ENCODE results near the gene CBL.
"Not testable (repeated sequence)": the region's sequence is repeated elsewhere in the genome, so short reads cannot be mapped to it uniquely, and the experiment has no call there.

CBL gene

DNA sequence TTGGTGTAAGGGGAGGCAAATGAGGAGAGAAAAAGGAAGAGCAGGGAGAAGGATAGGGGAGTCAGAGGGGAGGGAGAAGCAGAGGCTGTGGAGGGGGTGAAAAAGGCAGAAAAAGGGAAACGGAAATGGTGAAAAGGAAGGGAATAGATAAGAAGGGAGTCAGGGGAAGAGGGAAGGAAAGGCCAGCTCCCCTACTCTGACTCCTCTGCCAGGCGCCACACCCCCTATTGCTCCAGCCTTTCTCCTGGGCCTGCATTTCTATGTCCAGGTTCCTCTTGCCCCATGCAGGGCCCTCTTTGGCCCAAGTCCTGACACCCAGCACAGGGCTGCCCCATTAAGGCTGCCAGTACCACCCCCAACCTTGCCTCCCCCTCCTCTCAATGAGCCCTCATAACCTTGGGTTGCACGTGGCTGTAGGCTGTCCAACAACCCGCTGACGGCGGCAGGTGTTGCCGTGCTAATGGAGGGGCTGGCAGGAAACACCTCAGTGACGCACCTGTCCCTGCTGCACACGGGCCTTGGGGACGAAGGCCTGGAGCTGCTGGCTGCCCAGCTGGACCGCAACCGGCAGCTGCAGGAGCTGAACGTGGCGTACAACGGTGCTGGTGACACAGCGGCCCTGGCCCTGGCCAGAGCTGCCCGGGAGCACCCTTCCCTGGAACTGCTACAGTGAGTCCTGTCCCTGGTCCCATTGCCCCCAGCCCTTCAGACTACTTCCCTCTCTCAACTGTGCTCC, 24.3 kb upstream of the CBL start:
- no peaks in the 10 kb centered on the region for H4K20me1 ChIP-seq (ENCODE audit: insufficient read depth, low read length, poor library complexity, severe bottlenecking)
- no peaks in the 10 kb centered on the region for H3K79me2 ChIP-seq (ENCODE audit: insufficient read depth, low read length)
- H2AFZ ChIP-seq (ENCODE audit: low read length), result no peak overlapping the region
- H3K4me2 ChIP-seq (ENCODE audit: low read depth, low read length, poor library complexity, severe bottlenecking), result no peak overlapping the region
- H3K4me3 ChIP-seq (ENCODE audit: low read length, poor library complexity, severe bottlenecking), result no peak overlapping the region
- no peak for TF ChIP-seq EZH2phosphoT487 (IDR thresholded peaks at IDR 0.05; ENCODE audit: borderline replicate concordance)
- no peak for TF ChIP-seq CTCF (conservative IDR thresholded peaks at IDR 0.05; ENCODE audit: low read length)
- no peak overlapping the region for H3K9ac ChIP-seq (ENCODE audit: low read depth, low read length, poor library complexity, severe bottlenecking)
- no peaks in the 10 kb centered on the region for H3K27me3 ChIP-seq (ENCODE audit: insufficient read depth, low read length, poor library complexity, severe bottlenecking)
- no peaks in the 10 kb centered on the region for H3K36me3 ChIP-seq (ENCODE audit: insufficient read depth, low read length)
- H3K9me3 ChIP-seq (ENCODE audit: insufficient read depth, low read depth, low read length), result no peaks in the 10 kb centered on the region
- H3K9me2 ChIP-seq (replicated peaks; ENCODE audit: low read depth, low read length), result no peaks in the 10 kb centered on the region
- H3K4me1 ChIP-seq (ENCODE audit: insufficient read depth, low read length, poor library complexity, severe bottlenecking), result peaks cover 16% of the 10 kb centered on the region
- H3F3A ChIP-seq (ENCODE audit: low read depth), result no peaks in the 10 kb centered on the region

- H2AFZ ChIP-seq (ENCODE audit: low read length); H3K4me1 ChIP-seq (ENCODE audit: insufficient read depth, low read length, poor library complexity, severe bottlenecking); H3K9me3 ChIP-seq (ENCODE audit: insufficient read depth, low read depth, low read length); H3K4me3 ChIP-seq (ENCODE audit: low read length, poor library complexity, severe bottlenecking); H4K20me1 ChIP-seq (ENCODE audit: insufficient read depth, low read length, poor library complexity, severe bottlenecking); H3K27me3 ChIP-seq (ENCODE audit: insufficient read depth, low read length, poor library complexity, severe bottlenecking); H3K36me3 ChIP-seq (ENCODE audit: insufficient read depth, low read length); H3K4me2 ChIP-seq (ENCODE audit: low read depth, low read length, poor library complexity, severe bottlenecking); H3F3A ChIP-seq (ENCODE audit: low read depth); H3K9me2 ChIP-seq (replicated peaks; ENCODE audit: low read depth, low read length); H3K9ac ChIP-seq (ENCODE audit: low read depth, low read length, poor library complexity, severe bottlenecking); H3K79me2 ChIP-seq (ENCODE audit: insufficient read depth, low read length): not testable (repeated sequence)
Measured at GRCh38 chr11:119184399-119184798, 21.7 kb upstream of the CBL start.

DNA sequence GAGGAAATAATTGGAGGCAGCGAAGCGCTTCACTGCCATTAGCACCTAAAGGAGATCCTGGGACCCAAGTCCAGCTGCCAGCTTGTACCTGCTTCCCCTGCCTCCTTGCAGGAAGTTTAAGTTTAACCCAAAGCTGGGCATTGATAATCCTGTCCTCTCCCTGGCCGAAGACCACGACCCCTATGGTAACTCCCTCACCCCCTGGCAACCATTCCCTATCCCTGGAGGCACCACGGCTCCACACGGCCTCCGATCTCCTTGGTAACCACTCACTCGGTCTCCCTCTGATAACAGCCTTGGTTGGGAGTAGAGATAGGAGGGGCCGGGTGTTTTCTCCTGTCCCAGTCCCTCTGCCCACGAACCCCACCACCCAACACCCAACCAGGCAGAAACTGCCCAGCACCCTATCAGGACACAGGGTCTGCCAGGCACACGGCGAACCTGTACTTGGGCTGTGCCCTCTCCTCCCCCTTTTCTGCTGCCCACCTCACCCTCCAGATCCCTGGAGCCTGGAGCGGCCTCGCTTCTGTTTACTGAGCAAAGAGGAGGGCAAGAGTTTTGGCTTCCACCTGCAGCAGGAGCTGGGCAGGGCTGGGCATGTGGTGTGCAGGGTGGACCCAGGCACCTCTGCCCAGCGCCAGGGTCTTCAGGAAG, 20.0 kb upstream of the CBL start:
- no peaks in the 10 kb centered on the region for H3K36me3 ChIP-seq (ENCODE audit: insufficient read depth, low read length)
- H3K4me3 ChIP-seq (ENCODE audit: low read length, poor library complexity, severe bottlenecking), result no peak overlapping the region
- no peaks in the 10 kb centered on the region for H3K4me1 ChIP-seq (ENCODE audit: insufficient read depth, low read length, poor library complexity, severe bottlenecking)
- H4K20me1 ChIP-seq (ENCODE audit: insufficient read depth, low read length, poor library complexity, severe bottlenecking), result no peaks in the 10 kb centered on the region
- no peaks in the 10 kb centered on the region for H3K79me2 ChIP-seq (ENCODE audit: insufficient read depth, low read length)
- H3F3A ChIP-seq (ENCODE audit: low read depth), result no peaks in the 10 kb centered on the region
- H3K4me2 ChIP-seq (ENCODE audit: low read depth, low read length, poor library complexity, severe bottlenecking), result no peak overlapping the region
- H3K9me3 ChIP-seq (ENCODE audit: insufficient read depth, low read depth, low read length), result no peaks in the 10 kb centered on the region
- no peaks in the 10 kb centered on the region for H3K27me3 ChIP-seq (ENCODE audit: insufficient read depth, low read length, poor library complexity, severe bottlenecking)
- no peak for TF ChIP-seq EZH2phosphoT487 (IDR thresholded peaks at IDR 0.05; ENCODE audit: borderline replicate concordance)
- no peak for TF ChIP-seq CTCF (conservative IDR thresholded peaks at IDR 0.05; ENCODE audit: low read length)
- no peak overlapping the region for H2AFZ ChIP-seq (ENCODE audit: low read length)
- no peak overlapping the region for H3K9ac ChIP-seq (ENCODE audit: low read depth, low read length, poor library complexity, severe bottlenecking)
- H3K9me2 ChIP-seq (replicated peaks; ENCODE audit: low read depth, low read length), result no peaks in the 10 kb centered on the region
